Measurements from ENCODE around the gene SNRPB2. TPM values are rescaled to one million over a fixed set of nuclear protein-coding genes. Genes with fewer than 3 reads are reported as not detected.

The SNRPB2 gene
- total and polyA plus RNA-seq, 2 donors (not counting 3 experiments of a cell fraction or from before 2014, with no cell fraction given): 43.7 to 76.0 TPM

DNA sequence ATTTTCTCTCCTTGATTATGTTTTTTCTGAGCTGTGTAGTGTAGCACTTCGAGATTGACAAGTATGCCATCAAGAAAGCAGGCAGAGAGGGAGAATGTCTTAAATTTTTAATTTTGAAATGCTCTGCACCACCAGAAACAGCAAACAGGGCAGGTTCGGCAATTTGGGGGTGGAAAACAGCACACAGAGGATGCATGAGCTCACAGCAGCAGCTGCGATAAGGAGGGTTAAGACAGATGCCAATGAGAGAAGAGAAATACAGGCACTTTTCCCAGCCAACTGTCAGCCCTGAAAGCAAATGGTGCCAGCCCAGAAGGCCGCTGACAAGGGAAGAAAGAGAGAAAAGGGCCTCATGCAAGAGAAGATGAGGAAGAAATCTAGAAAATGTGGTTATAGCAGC is 15.1 kb upstream of the SNRPB2 start:
- DNase-seq (ENCODE audit: low read depth, low spot score) (no peak), FAIRE-seq (no peak)
- intact Hi-C loops (cut with micrococcal nuclease) (no loop called here), dilution Hi-C loops (cut with MboI; ENCODE audit: extremely low pct_ligation_motif_present, low sequenced_read_pairs) (no loop called here)
- H3K9me3 ChIP-seq (replicated peaks; ENCODE audit: control insufficient read depth, insufficient read depth, low read length): no peaks in the 10 kb centered on the region
- no peak overlapping the region for H2AFZ ChIP-seq (ENCODE audit: low read depth, low read length)
- no peak overlapping the region for H3K27ac ChIP-seq (ENCODE audit: insufficient read depth, low read depth, low read length)
- POLR2A ChIA-PET: no interaction called here
- no peaks in the 10 kb centered on the region for H3K36me3 ChIP-seq (ENCODE audit: control insufficient read depth in 2 of 2, extremely low read depth in 1 of 2, insufficient read depth in 2 of 2, low read length in 2 of 2)
- BruUV-seq (replicated peaks): no TSS peak
- H3K9ac ChIP-seq (replicated peaks; ENCODE audit: extremely low read depth, insufficient read depth, low read length): no peak overlapping the region
- CTCF ChIA-PET: no interaction called here
- H4K20me1 ChIP-seq (replicated peaks; ENCODE audit: control insufficient read depth, extremely low read depth, insufficient read depth, low read length): no peaks in the 10 kb centered on the region
- H3K9me1 ChIP-seq (replicated peaks; ENCODE audit: control insufficient read depth, extremely low read depth, insufficient read depth, low read length): no peaks in the 10 kb centered on the region
- H3K27me3 ChIP-seq (ENCODE audit: control insufficient read depth in 2 of 2, insufficient read depth in 2 of 2, low read length in 2 of 2): peaks cover 0 to 1% of the 10 kb centered on the region in 2 experiments
- TF ChIP-seq, protein P1, sequence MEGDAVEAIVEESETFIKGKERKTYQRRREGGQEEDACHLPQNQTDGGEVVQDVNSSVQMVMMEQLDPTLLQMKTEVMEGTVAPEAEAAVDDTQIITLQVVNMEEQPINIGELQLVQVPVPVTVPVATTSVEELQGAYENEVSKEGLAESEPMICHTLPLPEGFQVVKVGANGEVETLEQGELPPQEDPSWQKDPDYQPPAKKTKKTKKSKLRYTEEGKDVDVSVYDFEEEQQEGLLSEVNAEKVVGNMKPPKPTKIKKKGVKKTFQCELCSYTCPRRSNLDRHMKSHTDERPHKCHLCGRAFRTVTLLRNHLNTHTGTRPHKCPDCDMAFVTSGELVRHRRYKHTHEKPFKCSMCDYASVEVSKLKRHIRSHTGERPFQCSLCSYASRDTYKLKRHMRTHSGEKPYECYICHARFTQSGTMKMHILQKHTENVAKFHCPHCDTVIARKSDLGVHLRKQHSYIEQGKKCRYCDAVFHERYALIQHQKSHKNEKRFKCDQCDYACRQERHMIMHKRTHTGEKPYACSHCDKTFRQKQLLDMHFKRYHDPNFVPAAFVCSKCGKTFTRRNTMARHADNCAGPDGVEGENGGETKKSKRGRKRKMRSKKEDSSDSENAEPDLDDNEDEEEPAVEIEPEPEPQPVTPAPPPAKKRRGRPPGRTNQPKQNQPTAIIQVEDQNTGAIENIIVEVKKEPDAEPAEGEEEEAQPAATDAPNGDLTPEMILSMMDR (IDR thresholded peaks at IDR 0.05; ENCODE audit: extremely low read depth in 1 of 2, insufficient read depth in 1 of 2, low read depth in 1 of 2, low read length in 2 of 2): no peak
- TF ChIP-seq FOS (IDR thresholded peaks at IDR 0.05; ENCODE audit: borderline replicate concordance, insufficient read depth, low read length) (no peak), EZH2 (IDR thresholded peaks at IDR 0.05; ENCODE audit: borderline replicate concordance, low read depth, low read length, severe bottlenecking) (no peak), JUN (IDR thresholded peaks at IDR 0.05; ENCODE audit: borderline replicate concordance, insufficient read depth, insufficient read length, low read depth) (no peak), POLR2AphosphoS5 (IDR thresholded peaks at IDR 0.05; ENCODE audit: insufficient read depth, low read depth, low read length) (no peak), GATA2 (IDR thresholded peaks at IDR 0.05; ENCODE audit: insufficient read depth, insufficient read length, low read depth, low read length) (no peak), POLR2A (IDR thresholded peaks at IDR 0.05; ENCODE audit: low read depth, low read length) (no peak), MYC (IDR thresholded peaks at IDR 0.05; ENCODE audit: low read depth, low read length) (no peak)
- TF ChIP-seq, protein P2, sequence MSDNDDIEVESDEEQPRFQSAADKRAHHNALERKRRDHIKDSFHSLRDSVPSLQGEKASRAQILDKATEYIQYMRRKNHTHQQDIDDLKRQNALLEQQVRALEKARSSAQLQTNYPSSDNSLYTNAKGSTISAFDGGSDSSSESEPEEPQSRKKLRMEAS (IDR thresholded peaks at IDR 0.05; ENCODE audit: insufficient read depth, insufficient read length): no peak
- no peaks in the 10 kb centered on the region for H3K4me1 ChIP-seq (ENCODE audit: control insufficient read depth, extremely low read depth, insufficient read depth, low read length)
- H3K4me2 ChIP-seq (ENCODE audit: insufficient read depth, low read length): no peak overlapping the region
- no peaks in the 10 kb centered on the region for H3K79me2 ChIP-seq (ENCODE audit: control insufficient read depth, insufficient read depth, low read length)
- H3K4me3 ChIP-seq (replicated peaks in 1 of 3; ENCODE audit: insufficient read depth in 1 of 3, low read depth in 1 of 3, low read length in 3 of 3): no peak overlapping the region
